ENCODE measurements around the gene GFAP.

GFAP gene

DNA sequence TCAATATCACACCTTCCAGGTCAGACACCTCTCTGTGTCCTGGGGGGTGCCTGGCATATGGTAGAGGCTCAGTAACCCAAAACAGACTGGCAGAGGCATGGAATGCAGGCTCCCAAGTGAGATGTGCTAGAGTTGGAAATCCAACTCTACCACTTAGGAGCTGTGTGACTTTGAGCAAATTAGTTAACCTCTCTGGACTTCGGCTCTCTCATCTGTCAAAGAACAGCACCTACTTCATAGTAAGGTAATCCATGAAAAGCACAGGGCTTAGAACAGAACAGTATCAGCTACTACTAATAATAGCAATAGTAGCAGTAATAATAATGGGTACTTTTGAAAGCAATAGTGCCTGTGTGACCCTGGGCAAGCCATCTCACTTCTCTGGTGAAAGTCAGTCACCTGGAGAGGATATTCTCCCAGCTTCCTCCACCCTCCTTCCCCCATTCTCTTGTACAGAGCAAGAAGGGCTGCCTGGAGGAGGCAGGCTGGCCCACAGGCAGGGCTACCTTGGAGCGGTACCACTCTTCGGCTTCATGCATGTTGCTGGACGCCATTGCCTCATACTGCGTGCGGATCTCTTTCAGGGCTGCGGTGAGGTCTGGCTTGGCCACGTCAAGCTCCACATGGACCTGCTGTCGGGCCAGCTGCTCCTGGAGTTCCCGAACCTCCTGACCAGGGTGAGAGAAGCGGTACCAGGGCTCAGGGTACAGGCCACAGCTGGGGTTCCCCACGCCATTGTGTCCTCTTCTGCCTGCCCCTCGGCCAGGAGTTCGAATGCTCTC is 2.3 kb downstream of the GFAP start:
- no peak for DNase-seq

DNA sequence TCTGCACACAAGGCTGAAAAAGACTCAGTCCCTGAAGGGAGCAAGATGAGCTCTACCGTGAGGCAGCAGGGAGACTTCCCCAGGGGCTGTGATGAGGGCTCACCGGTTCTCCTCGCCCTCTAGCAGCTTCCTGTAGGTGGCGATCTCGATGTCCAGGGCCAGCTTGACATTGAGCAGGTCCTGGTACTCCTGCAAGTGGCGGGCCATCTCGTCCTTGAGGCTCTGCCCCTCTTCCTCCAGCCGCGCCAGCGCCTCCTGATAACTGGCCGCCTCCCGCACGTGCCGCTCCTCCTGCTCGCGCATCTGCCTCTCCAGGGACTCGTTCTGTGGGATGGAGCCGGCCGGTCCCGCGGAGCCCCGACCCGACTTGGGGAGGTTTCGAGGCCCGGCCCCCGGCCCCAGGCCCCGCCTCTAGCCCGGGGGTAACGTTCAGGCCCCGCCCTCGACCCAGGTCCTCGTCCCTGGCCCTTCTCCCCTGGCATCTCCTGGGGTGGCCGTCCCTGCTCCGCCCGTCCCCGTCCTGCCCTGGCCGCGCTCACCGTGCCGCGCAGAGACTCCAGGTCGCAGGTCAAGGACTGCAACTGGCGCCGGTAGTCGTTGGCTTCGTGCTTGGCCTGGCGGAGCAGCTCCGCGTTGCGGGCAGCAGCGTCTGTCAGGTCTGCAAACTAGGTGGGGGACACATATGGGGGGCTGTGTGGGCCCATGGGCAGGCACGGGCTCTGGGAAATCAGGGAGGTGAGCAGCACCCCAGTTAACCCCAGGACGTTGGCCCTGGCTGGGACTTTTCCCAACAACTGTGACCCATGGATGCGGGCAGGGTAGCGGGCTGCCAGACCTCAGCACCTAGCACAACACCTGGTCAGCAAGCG is 3.9 kb downstream of the GFAP start:
- DNase-seq: no peak

DNA sequence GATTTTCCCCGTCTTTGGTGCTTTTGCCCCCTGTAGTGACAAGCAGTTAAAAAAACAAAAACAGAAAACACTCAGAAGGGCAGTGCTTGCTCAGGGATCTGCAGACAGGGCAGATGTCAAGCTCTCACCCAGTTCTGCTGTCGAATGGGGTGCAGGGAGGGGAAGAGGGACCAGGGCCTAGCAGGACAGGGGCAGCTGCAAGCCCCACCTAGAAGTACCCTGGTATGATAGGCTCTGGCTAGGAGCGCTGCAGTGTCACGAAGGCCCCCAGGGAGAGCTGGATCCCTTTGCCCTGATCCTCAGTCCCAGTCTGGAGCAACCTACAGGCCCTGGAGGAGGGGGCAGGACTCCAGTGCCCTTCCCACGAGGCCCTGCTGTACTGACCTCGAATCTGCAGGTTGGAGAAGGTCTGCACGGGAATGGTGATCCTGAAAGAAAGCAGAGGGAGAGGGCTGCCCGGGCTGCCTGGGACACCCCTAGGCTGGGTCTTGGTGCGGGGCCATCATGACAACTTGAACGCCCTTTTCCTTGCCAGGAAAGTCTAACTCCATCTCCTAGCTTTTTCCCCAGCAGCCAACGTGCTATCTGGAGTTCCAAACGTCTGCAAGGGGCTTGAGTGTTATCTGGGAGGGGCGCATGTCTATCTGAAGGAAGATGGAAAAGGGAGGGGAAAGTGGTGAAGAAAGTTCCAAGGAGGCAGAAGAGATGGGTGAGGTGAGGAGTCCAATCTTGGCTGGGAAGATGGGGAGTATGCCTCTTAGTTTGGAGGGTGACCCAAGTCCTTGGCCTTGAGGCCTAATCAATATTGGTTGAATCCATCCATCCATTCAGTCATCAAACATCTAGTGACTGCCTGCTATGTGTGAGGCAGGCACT is 4.8 kb downstream of the GFAP start:
- DNase-seq: no peak

DNA sequence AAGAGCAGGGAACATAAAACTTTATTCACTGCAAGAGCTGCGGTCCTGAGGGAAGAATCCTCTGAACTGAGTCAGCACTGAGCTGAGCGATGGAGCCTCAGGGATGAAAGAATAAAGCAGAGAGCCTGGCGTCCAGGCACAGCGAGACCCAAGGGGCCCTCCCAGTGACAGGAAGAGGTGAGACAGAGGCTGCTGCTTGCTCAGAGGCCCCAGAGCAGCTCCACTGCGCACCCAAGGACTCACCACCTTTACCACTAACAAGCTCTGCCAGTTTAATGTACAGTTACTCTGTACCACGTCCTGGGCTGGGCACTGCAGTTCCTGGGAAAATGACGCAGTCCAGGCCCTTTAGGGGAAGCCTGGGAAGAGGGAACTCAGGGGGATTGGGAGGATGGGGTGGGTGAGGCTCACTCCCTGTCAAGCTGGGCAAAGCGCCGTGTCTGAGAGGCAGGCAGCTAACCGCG is 5.6 kb downstream of the GFAP start:
- no peak for DNase-seq

DNA sequence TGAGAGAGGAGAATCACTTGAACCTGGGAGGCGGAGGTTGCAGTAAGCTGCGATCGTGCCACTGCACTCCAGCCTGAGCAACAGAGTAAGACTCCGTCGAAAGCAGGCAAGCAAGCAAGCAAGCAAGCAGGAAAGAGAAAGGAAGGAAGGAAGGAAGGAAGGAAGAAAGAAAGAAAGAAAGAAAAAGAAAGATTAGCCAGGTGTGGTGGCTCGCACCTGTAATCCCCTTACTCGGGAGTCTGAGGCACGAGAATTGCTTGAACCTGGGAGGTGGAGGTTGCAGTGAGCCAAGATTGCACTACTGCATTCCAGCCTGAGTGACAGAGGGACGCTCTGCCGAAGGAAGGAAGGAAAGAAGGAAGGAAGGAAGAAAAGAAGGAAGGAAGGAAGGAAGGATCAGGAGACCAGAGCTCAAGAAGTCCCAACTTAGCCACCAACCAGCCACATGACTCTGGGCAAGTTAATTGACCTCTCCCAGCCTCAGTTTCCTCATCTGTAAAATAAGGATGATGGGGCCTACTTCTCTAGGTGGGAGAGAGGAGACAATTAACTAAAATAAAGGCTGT is 6.5 kb downstream of the GFAP start:
- no peak for DNase-seq

DNA sequence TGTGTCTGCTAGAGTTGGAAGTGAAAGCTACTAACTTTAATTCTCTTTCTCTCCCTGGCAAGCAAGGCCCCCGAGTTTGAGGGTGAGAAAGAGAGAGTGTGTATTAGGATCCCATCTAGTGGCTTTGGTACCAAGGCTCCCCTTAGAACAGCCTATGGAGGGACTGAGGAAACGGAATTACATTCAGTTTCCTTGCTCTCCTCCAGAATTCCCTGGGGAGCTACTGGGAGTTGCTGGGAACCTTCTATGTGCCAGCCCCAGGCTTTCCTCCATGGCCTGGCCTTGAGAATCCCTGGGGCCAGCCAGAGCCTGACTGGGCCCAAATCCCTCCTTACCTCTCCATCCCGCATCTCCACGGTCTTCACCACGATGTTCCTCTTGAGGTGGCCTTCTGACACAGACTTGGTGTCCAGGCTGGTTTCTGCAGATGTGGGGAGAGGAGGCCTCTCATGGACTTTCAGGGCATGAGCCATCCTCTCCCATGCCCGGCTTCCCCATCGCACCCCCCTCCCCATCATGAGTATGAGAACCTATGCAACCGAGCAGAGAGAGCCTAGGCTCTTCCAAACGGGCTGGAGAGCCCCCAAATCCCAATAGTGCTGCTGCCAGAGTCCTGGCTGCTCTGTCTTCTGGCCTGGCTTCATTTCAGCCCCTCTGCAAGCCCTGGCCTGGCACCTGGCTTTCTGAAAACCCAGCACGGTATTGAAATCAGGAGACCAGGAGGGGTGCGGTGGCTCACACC is 7.4 kb downstream of the GFAP start:
- DNase-seq: no peak

DNA sequence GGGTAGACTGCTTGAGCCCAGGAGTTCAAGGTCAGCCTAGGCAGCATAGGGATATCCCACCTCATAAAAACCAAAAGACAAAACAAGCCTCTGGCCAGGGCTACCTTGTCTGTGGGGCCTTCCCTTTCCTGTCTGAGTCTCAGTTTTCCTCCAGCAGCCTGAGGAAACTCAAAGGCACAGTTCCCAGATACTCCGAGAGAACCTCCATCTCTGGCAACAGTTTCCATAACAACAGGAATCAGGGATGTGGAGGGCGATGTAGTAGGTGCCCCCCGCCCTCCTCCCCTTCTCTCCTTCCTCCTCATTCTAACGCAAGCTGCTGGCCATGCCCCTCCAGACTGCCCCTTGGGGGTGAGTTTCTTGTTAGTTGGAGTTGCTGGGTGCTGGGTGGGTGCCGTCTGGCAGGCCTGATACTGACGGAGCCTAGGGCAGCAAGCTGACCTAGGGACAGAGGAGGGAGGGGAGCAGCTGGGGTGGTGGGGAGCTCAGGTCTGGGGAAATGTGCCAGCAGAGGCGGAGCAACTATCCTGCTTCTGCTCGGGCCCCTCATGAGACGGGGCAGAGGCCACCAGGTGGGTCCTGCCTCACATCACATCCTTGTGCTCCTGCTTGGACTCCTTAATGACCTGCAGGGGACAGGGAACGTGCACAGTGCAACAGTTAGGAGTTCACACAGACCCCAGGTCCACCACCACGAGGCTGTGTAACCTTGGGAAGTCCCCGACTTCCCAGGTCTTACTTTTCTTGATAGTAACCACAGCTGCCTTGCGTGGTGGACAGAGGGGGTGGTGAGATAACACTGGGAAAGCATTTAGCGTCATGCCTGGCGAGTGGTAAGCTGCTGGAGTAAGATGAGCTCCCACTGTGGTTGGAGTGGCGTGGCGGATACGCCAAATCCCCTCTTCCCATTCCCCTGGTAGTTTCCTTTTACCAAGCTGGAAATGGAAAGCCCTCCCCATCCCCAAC is 8.3 kb downstream of the GFAP start:
- no peak for DNase-seq

DNA sequence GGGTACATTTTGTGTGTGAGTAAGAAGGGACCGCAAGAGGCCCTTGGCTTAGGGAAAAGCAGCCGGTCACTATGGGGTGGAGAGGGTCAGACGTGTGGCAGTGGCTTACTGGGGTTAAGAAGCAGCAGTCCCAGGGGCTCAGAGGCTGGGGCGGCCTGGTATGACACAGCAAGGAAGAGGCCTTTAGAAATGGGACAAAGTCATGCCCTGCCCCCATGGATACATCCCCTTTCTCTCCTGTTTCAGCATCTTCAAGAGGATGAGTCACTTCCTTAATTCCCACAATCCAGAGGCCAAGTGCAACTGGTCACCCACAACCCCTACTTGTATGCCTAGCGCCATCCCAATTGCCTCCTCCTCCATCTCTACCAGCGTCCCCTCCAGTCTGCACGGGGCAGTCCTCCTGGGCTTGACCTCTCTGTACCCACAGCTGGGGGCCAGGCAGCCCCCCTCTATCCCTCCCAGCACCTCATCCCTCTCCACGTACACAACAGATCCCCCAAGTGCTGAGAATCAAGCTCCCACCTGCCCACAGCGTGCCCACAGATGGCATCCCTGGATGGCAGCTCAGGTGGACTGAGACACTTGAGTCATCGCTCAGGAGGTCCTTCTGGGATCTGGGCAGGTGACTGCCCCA is 9.2 kb downstream of the GFAP start:
- no peak for DNase-seq

DNA sequence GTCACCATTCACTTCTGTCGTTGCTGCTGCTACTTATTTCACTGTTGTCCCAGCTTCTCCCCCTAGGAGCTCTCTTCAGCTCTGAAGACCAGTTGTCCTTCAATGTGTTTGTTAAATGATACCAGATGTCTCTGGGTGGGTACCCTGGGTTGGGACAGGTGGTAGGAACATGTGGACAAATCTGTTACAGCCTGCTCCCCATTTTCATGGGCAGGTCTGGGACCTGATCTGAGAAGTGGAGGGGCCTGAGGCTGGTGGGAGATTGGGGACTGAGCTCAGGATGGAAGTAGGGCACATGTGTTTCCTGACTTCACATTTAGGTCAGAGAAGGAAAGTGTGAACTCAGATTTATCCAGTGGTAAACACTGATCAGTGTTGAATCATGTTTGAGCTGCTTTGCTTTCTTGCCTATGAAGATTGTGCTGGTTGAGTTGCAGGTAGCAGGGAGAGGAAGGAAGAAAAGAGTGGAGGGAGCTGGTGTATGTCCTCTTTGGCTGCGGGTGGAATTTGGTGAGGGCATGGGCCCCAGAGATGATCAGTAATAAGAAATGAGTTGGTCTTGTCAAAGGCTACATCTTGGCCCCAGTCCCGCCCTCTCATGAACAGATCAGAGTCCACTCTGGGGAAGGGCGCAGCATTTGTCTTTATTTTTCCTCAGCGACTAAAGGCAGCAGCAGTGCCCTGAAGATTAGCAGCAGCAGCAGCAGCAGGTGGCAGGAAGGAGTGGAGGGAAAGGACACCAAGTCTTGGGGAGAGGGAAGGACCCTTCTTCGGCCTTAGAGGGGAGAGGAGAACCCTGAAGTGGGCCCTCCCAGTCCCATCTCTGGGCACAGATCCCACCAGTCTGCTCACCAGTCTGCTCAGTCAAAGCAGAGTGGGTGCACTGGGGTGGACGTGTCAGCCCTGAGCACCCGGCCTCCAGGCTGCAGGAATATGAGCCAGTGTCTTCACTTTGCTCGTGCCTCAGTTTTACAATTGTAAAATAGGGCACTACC is 10.0 kb downstream of the GFAP start:
- DNase-seq: no peak

DNA sequence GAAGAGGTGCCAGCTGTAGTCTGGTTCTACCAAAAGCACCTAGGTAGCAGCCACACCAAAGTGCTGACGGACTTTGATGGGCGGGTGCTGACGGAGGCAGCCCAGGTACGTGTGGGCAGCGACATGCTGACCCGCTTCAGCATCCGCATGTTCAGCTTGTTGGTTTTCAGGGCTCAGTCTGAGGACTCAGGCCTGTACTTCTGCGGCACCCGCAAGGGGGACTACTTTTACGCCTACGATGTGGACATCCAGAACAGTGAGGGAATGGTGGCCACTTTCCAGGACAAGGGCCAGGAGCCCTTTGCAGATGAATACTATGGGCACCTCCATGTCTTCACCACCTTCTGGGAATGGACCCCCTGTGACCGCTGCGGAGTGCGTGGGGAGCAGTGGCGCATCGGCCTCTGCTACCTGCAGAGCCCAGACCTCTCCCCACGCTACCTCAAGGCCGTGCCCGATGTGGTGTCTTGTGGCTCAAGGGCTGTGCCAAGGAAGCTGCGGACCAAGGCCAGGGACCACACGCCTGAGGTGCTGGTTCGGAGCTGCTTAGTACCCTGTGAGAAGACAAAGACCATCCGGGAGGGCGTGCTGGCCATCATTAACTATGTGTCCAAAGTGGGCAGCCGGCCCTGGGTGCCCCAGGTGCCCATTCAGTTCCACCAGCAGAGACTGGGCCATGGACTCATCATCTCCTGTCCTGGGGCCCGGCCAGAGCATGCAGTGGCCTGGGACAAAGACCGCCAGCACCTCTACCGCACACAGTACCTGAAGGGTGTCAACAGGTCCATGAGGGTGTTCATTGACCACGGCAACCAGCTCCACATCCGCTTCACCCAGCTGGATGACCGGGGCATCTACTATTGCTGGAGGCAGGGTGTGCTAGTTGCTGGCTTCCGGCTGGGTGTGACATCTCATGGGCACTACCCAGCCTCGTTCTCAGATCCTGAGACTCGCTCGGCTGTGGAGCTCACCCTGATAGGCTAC is 11.0 kb downstream of the GFAP start:
- DNase-seq: no peak

DNA sequence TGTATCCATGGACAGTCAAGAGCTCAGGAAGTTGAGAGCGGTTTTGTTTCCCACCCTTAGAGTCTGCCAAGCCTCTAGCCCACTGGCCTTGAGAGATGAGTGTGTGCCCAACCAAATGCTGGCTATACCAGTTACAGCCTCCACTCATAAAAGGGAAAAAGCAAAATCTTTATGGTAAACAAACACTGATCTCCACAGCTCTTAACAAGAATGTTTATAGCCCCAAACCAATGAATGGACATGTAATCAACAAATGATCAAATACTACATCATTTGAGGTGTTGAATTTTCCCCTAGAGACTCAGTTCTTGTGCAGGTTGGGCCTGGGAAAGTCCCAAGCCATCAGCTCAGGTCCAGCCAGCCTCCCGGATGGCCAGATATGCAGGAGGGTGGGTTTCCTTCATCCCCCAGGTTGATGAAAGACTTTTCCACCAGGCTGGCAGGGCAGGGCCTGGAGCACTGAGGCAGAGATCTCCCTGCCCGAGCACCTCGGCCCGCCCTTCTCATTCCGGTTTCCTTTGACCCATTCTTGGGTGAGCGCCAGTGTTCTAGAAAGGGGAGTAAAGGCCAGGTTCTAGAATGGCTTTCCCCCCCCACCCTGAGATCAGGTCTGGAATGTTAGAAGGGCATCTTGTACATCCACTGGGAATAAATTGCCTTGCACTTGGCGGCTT is 12.2 kb downstream of the GFAP start:
- DNase-seq: no peak

DNA sequence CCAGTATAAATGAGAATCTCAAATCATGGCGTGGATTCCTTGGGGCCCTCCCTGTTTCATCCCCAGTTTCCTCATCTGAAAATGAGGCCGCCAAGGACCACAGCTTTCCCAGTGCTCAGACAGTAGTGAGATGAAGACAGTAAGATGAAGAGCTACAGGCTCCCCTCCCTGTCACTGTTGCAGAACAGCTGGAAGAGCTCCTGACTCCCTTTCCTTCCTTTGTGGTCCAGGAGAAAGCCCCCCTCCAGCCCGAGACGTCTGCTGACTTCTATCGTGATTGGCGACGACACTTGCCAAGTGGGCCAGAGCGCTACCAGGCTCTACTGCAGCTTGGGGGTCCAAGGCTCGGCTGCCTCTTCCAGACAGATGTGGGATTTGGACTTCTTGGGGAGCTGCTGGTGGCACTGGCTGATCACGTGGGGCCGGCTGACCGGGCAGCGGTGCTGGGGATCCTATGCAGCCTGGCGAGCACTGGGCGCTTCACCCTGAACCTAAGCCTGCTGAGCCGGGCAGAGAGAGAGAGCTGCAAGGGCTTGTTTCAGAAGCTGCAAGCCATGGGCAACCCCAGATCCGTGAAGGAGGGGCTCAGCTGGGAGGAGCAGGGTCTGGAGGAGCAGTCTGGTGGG is 13.1 kb downstream of the GFAP start:
- no peak for DNase-seq

DNA sequence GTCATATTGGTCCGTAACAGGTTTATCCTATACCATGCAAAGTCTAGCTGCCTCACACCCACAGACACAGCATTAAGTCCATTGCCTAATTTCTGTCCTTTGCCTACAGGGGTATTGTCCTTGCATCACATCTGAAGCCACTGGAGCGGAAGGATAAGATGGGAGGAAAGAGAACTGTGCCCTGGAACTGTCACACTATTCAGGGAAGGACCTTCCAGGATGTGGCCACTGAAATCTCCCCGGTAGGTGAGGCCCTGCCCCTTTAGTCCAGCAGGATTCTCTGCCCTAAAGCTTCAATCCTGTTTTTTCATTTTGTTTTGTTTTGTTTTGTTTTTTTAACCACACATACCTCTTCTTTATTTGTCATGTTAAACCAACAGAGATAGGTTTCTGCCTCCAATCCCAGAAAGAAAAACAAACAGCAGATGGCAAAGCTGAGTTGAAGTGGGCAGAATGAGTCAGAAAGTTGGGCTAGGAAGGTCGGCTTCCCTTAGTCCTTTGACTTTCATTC is 13.8 kb downstream of the GFAP start:
- no peak for DNase-seq

DNA sequence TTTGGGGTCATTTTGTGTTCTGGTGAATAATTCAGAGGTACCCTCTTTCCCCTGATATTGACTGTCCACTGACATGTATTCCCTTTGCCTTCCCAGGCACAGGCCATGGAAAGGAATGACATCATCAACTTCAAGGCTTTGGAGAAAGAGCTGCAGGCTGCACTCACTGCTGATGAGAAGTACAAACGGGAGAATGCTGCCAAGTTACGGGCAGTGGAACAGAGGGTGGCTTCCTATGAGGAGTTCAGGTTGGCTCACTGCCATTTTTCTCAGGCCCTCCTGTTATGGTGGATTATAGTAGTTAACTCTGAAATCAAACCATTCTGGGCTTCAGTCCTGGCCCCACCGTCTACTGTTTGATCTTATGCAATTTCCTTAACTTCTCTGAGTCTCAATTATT is 14.4 kb downstream of the GFAP start:
- DNase-seq: no peak

DNA sequence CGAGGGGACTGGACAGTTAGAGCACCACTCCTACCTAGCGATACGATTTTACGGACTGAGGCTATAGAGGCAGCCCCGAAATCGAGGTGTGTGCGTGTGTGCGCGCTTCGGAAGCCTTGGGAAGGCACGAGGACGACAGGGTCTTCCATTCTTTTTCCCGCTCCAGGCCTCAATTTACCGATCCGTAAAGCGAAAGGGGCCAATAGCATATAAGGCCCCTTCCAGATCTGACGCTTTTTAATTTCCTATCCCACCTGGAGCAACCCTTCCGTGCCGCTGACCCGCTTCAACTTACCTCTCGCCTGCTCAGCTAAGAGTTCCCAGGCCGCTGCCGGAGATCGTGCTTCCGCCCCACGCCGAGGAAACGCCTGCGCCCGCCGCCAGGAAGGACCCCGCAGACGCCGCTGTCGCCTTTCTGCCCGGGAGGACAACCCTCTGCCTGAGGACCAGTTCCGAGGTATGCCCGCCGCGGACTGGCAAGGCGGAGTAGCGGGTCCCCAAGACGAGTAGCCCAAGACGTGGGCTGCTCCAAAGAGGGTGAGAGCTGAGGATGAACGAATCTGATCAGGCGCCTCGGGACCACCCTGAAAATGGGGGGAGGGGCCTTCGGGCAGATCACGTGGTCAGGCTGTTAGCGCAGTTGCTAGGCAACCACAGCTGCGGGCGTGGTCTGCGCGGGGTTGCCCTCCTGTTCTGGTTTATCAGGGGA is 16.1 kb downstream of the GFAP start, which contains the start of gene EFTUD2:
Gene EFTUD2, minus strand, starts transcription at position 372 of the 709 bp plus-strand sequence. CDS start 4,924 bp downstream, outside the sequence.
- DNase-seq: peak; percentile 66

DNA sequence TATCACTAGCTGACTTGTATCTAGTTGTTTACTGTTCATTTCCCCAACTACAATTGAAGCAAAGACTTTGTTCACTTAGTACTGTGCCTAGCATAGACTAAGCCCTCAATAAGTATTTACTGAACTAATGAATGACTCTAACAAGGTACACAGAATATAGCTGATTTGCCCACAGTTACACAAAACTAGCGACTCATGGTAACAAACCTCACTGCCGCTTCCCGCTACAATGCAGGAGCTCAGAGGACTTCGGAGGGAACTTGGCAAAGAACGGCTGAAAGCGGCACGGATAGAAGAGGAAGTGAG is 16.6 kb downstream of the GFAP start:
- no peak for DNase-seq
